ENCODE measurements around the gene ROPN1B.
"Not testable (repeated sequence)": the region's sequence is repeated elsewhere in the genome, so short reads cannot be mapped to it uniquely, and the experiment has no call there.

Gene ROPN1B

DNA sequence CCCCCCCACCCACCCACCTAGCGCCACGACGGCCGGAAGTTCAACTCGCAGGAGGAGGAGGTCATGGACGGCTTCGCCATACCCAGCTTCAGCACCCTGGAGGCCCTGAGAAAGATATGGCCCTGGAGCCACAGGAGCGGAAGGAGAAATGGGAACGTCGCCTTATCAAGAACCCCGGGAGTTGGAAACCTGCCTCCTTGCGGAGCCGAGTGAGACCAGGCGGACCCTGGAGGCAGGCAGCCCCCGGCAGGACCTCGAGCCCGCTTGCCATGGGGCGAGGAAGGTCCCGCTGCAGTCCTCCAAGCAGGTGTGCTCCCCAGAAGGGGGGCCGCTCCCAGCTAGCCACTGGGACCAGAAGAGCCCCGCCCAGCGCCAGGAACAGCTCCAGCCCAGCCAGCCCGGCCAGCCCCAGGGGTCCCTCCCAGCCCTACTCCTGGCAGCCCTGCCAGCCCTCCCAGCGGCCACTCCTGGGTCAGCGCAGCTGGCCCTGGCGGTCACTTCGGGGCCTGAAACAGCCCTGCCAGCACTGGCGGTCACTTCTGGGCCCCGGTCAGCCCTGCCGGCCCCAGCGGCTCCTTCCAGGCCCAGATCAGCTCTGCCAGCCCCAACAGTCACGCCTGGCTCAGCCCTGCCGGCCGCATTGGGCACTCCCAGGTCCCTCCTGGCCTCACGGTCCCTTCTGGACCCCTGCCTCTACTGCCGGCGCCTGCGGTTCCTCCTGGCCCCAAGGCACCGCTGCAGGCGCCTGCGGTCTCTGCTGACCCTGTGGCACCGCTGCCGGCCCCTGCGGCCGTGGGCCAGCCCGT lies 10.3 kb upstream of the ROPN1B start:
- DNase-seq, result no peak

DNA sequence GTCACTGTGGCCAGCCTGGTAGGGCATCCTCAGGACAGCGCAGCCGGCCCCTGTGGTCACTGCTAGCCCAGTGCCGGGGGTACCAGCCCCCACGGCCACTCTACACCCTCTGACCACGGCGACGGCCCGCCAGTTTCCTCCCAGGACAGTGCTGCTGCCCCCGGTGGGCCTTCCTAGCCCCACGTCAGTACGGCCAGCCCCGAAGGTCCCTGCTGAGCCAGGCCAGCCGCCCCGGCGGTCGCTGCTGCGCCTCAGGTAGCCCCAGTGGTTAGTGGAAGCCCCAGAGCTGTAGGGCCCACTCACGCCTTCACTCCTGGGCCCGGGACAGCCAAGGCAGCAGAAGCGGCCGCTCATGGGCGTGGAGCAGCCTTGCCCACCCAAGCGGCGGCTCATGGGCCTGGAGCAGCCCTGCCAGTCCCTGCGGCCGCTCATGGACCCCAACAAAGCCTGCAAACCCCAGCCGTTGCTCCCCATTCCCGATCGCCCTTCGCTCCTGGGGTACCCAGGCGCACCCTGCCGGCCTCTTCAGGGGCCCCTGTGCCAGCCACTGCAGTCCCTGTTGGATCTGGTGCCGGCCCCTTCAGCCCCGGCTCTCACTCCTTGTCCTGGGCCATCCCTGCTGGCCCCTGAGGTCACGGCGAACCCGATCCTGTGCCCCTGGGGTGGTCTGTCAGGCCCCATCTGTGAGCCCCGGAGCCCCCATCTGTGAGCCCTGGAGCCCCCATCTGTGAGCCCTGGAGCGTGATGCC lies 9.5 kb upstream of the ROPN1B start:
- DNase-seq, result no peak

DNA sequence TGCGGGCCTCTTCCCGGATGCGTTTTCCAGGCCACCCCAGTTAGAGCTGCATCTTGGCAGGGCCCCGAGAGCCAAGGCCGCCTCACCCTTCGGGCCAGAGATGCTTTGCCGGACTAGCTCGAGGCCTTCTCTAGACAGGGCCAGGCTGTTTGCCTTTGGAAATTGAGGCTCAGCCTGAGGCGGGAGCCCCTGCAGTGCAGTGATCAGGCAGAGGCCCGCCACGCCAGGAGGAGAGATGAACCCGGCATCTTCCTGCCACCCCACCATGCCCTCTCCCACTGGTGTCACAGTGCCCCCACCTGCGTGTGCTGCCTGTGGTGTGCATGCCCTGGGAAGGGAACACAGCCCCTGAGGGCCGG lies 8.9 kb upstream of the ROPN1B start:
- DNase-seq, result no peak

DNA sequence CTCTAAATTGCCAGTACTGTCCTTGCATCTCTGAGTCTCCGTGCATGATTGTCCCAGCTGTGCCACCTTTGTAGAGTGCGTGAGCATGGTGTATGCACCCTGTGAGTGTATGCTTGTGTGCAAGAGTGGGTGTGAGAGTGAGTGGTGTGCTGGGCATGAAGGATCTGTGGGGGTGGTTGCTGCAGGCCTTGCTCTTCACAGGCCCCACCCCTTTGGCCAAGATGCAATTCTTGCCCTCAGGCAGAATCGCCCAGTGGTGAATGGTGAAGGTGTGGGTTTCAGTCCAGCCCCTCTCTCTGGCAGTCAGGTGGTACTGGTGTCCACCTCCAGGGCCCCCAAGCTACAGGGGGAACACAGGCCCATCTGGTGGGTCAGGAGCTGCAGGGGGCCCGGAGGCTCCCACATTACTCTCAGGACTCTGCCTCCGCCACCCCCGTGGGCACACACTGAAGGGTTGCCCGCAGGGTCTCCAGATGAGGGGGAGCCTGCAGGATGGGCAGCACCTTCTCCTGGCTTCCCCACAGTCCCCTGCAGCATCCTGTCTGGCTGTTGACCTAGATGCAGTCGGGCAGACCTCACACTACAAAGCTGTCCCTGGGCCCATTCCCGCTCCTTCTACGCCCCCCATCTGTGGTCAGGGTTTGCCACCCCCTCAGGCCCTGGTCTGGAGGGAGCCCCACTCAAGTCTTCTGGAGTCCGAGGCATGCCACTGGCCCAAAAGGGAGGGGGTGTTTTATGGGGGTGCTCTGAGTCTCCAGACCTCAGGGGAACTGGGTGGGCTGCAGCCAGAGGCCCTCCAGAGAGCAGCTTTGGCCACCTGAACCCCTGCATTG lies 8.3 kb upstream of the ROPN1B start:
- DNase-seq, result no peak

DNA sequence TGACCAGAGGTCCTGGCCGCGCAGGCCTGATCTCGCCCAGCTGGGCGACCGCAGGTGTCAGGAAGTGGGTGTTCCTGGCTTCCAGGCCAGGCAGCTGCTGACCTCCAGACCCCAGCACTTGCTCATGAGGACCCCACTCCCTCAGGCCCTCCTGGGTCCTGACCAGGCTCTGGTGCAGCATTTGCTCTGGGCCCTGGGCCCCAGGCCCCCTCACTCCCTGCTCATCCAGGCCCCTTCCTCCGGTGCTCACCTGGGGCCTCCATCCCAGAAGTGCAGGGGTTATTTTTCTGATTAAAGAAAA lies 7.7 kb upstream of the ROPN1B start:
- DNase-seq, result no peak

DNA sequence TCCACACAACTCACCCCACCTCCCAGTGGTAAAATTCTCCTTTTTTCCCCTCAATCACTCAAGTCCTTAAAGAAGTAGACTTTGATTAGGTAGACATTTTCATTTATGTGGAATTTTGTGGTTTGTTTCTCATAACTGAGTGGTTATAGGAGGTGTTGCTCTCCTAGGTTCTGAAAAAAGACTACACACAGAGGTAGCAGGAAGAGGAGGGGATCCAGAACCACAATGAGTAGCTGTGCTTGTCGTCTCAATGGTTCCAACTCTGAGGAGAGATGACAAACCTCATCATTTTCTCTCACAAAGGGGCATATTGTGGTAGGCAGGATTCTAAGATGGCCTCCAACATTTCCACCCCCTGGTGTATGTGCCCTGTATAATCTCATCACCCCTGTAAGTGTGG lies 5.1 kb upstream of the ROPN1B start:
- not testable (repeated sequence) for DNase-seq

DNA sequence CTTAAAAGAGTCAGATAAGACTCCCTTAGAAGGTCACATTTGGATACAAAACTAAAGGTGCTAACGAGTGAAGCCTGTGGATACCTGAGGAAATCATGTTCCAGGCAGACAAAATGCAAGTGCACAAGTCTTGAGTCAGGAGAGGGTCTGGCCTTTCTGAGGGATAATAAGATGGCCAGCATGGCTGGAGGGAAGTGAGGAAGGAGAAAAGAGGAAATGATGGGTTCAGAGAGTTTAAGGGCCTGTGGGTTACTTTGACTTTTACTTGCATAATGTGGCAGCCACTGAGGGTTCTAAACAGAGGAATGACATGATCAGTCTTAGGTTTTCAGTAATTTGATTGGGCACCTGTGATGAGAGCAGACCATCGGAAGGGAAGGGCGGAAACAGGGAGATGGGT lies 3.5 kb upstream of the ROPN1B start:
- no peak for DNase-seq

DNA sequence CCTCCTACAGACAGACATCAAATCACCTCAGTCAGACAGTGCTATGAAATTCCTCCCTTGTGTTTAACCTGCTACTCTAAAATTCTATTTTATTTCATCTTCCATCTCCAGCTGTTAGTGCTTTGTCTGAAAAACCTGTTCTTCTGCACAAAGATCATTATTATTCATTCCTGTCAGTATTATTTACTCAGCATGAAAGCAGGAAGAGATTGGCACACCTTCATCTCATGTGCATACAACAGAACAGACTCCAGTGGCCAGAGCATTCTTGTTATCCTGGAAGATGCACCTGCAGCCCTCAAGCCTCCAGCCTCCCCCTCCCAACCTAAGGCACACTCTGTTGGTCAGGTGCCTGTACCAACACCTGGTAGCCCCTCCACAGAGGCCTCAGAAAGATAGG lies 1.8 kb upstream of the ROPN1B start:
- peak; percentile 53 for DNase-seq

DNA sequence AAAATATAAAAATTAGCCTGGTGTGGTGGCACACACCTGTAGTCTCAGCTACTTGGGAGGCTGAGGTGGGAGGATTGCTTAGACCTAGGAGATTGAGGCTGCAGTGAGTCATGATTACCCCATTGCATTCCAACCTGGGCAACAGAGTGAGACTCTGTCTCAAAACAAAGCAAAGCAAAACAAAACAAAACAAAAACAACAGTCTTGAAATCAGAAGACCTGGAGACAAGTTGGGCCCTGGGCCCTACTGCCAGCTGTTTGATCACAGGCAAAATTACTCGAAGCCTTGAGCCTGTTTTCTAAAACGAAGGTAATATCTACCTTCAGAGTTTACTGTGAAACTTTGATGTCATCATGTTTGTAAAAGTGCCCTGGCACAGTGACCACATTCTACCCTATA lies 857 bp upstream of the ROPN1B start:
- DNase-seq, result not testable (repeated sequence)

DNA sequence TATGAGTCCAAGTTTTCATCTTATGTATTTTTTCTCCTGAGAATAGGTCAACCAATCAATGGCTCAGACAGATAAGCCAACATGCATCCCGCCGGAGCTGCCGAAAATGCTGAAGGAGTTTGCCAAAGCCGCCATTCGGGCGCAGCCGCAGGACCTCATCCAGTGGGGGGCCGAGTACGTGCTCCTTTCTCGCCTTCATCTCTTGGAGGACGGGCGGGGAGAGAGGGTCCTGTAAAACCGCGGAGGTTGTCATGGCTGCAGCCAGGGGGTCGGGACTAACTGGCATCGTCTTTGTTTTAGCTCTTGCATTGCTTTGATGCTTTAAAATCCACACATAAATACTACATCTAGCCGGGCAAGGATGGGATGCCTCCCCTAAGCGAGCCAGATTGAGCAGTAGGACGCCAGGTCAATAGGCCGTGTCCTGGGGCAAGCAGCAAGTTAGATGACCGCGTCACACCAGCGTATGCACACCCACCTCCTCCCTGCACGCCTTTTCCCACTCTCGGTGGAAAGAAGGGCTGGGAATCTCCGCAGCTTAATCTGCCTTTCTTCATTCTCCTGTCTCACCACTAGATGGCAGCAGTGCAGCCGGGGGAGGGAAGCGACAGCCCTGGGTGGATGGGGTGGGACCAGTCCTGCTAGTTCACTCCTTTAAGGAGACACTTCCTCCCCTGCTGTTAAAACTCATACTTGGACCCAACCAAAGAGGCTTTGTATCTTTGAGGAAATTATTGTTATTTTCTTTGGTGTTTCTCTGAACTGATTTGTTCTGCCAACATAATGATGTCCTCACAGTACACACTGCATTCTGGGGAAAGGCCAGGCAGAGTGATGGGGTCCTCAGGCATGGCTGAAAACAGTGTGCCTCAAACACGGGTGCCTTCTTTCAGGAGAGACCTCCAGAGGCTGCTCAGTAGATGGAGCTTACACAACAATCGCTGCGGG lies 3.3 kb downstream of the ROPN1B start:
- peak; percentile 68 for DNase-seq

DNA sequence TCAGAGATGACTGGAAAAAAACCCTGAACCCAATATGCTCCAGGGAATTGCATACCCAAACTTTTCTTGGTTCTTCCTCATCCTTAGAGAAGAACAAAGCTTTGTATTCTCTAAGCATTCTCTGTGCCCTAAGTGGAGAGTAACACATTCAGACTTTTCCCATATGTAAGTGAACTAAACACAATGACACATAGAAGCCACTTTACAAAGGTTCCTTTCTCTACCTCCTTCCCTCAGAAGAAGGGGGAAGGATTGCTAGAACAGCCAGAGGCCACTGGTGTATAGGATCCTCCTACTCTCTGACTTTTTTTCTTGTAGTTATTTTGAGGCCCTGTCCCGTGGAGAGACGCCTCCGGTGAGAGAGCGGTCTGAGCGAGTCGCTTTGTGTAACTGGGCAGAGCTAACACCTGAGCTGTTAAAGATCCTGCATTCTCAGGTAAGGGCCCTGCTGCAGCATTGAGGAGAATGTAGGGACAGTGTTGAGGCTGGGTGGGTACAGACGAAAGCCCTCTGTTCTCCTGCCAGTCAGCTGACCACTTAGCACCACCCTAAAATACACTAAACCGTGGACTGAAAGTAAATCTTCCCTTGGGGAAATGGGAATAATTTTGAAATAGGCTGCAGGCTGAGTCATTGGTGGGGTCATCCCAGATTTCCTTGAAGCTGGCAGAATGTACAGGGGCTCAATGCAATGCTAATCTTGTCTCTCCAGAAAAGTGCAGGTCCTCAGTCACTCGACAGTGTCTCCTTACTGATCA lies 6.4 kb downstream of the ROPN1B start:
- not testable (repeated sequence) for DNase-seq

DNA sequence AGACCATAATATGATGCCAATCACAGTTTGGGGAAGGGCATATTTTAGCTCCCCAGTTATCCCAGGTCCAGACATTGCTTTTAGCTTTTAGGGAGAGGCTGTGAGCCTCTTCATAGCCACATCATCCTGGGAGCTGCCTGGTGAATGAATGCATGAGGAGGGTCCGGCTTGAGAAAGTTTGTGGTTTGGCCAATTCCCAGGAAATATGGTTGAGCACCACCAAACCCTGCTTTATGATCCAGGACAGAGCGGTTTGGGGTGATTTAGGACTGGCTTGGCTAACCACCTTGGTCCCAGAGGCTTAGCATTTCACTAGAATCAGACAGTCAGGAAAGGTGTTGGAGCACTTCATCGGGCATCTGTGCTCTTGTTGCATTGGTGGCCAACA lies 7.0 kb downstream of the ROPN1B start:
- not testable (repeated sequence) for DNase-seq

DNA sequence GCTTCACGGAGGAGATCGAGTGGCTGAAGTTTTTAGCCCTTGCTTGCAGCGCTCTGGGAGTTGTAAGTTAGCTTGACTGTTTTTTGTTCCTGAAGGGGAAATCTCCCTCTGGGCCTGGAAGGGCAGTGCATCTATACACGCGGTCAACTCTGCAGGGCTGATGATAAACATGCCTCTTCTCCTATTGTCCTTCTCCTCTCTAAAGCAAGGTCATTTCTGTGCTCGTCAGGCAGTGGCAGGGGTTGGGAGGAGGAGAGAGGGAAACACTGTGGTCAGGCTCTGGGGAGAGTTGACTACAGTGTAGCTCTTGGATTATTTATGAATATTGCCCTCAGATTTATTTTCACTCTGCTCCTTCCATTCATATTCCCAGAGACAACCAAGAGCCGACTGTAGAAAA lies 8.1 kb downstream of the ROPN1B start:
- DNase-seq, result not testable (repeated sequence)

DNA sequence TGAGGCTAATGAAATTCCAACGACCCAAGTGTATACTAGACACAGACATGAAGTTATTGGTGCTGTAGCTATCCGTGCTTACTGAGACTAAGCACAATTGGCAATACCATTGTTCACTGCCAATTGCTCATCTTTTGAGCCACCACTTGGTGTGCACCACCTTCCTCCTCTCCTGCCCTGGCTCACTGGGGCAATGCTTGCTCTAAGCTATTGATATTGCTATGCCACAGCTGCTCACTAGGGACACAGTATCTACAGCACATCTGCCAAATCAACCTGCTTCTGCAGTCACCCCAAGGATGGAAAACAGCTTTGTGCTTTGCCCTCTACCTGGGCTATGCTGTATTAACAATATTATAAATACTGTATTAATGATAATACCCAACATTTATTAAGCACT lies 16.0 kb downstream of the ROPN1B start:
- not testable (repeated sequence) for DNase-seq

DNA sequence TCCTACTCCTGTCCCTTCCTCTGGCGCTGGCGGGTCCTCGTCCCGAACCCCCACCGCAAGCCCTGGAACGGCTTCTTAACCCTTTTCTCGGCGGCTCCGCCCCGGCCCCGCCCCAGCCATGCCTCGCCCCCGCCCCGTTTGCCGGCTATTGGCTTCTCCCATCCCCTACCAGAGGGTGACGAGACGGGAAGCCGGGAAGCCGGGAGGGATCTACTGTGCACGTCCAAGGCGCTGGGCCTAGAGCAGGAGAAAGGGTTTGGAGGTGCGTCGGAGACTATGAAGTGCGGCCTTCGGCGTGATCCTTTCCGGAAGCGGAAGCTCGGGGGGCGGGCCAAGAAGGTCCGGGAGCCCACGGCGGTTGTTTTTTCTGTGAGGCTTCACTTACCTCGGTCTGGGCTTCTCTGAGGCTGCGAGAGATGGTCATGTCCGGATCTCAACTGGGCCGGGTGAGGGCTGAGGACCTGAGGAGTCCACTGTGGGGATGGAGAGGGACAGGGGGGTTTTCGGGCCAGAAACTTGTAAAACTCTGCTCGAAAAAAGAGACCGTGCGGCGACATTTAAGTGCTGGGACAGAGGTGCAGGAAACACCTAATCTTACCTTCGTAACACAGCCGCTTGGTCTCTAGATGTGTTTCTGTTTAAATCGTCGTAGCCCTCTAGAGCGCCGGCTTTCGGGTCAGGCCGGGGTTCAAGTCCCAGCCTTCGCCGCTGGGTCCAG lies 21.4 kb downstream of the ROPN1B start:
- no peak for DNase-seq

DNA sequence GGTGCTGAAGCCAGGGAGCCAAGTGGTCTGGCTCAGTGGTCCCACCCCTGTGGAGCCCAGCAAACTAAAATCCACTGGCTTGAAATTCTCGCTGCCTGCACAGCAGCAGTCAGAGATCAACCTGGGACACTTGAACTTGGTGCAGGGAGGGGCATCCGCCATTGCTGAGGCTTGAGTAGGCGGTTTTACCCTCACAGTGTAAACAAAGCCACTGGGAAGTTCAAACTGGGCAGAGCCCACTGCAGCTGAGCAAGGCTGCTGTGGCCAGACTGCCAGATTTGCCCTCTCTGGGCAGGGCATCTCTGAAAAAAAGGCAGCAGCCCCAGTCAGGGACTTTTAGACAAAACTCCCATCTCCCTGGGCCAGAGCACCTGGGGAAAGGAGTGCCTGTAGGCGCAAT lies 27.8 kb downstream of the ROPN1B start:
- DNase-seq, result not testable (repeated sequence)

DNA sequence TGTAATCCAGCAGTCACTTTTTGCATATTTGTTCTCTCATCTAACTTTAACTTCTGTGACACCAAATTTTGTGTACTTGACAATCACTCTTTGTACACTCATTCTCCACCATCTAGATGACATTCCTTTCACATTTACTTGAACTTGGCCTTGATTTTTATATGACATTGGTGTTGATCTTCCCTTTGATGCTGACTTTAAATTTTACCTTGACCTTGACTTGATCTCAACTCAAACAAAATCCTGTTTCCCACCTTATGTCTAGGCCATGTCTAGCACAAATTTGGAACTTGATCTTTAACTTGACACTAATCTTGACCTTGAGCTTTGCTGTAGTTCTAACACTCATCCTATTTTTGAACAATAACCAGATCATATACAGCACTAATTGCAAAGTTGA lies 33.2 kb downstream of the ROPN1B start:
- no peak for DNase-seq

DNA sequence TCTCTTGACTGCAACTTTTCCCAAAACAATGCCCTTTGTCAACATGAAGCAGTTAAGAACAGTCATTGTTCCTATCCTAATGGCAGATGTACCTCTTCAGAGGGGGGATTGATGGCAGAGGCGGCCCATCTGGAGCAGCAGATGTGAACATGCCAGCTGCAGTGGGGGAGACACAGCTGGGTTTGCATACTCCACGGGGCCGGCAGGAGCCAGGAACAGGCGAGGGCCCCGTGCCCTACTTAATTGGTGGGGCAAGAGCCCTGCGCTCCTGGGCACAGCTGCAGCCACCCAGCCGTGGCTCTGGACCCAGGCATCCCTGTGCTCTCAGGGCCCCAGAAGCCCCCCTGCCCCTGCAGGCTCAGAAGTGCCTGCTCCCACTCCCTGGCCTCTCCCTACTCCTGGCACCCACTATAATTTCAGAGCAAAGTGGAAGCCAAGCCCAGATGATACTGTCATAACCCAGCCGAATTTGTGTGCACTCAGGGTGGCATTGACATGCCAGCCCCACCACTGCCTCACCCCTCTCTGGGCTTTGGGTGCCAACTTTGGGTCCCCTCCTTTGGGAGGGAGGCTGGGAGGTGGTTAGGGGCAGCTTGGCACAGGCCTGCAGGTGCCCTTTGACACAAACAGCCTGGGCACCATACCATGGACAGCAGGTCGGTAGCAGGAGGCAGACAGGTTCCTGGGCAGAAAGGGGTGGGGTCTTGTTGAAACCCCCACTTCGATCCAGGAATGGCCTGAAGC lies 34.6 kb downstream of the ROPN1B start:
- DNase-seq, result no peak

DNA sequence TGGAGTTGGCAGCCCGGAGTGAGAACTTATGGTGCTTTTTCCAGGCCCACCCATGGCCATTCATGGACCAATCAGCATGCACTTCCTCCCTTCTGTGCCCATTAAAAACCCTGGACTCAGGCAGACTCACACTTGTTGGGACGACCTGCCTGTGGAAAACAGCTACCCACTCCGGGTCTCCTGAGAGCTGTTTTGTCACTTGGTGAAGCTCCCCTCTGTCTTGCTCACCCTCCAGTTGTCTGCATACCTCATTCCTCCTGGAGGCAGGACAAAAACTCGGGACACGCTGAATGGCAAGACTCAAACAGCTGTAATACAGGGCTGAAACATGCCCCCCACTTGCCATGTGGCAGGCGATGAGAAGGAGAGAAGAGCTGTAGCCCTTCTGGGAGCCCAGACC lies 35.2 kb downstream of the ROPN1B start:
- no peak for DNase-seq

DNA sequence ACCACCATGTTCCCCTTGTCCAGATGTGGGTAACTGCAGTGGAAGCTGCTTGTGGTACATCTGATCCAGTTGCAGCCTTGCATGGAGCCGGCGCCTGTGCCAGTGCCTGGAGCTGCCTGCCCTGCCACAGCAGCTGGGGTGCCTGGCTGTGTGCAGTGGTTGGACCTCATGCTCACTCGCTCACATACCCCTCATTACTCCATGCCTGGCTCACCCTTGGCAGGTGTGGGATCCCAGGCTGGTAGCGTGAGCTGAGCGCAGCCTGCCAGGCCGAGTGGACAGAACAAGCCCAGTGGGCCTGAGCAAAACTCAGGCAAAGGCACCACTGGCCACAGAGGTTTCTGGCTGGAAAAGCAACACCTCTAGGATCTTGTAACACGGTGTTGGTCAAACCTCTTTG lies 35.7 kb downstream of the ROPN1B start:
- DNase-seq, result no peak
